Endothelial cell of umbilical vein (primary cell): ENCODE measurements around the gene CNTRL. TPM values are rescaled to one million over a fixed set of nuclear protein-coding genes. Genes with fewer than 3 reads are reported as not detected.

Experiments used
- BruUV-seq: library from RNA; stranded (reverse); fragments of 400-500 nt; replicated peaks from 2 replicates; lab custom pipeline; 2021; lab: Mats Ljungman, UMichigan
- CTCF ChIA-PET: fragments of 300-600, 350-600 bp; sonication (Branson Sonifier 250); formaldehyde crosslinking; loops from one replicate; lab custom pipeline; 2021; ENCODE audit warnings: antibody characterized with exemption, inconsistent platforms; lab: Charles Lee
- POLR2A ChIA-PET: fragments of 300-600, 350-600 bp; sonication (Branson Sonifier 250); formaldehyde crosslinking; loops from one replicate; lab custom pipeline; 2021; ENCODE audit warnings: antibody characterized with exemption, inconsistent platforms; lab: Charles Lee
- DNase-seq: peaks from one replicate; pipeline ENCODE4 v3.0.0-alpha.2; 2011; ENCODE audit warnings: low read depth, low spot score
- FAIRE-seq: peaks from 2 replicates; lab custom pipeline; 2011; peaks lifted over from hg19 to GRCh38; lab: Jason Lieb, UNC
- H2AFZ ChIP-seq: 2 replicates; pipeline ENCODE4 v1.6.0; 2012; ENCODE audit warnings: low read depth, low read length, control low read depth, inconsistent platforms
- H3K27ac ChIP-seq: 2 replicates; pipeline ENCODE4 v1.5.1; 2011; ENCODE audit warnings: low read depth, mild to moderate bottlenecking, control low read depth, low read length, moderate library complexity; ENCODE audit not compliant: insufficient read depth
- H3K27me3 ChIP-seq, 2 experiments: 2 replicates each; pipeline versions ENCODE4 v1.6.0 to v1.6.1; 2011; ENCODE audit warnings: low read length in 2 of 2, mixed read lengths in 1 of 2; ENCODE audit not compliant: control insufficient read depth in 2 of 2, insufficient read depth in 2 of 2
- H3K36me3 ChIP-seq, 2 experiments: 2 replicates in 1 of 2; 3 replicates in 1 of 2; pipeline ENCODE4 v1.5.1; 2011; ENCODE audit warnings: low read length in 2 of 2, mild to moderate bottlenecking in 1 of 2, moderate library complexity in 1 of 2; ENCODE audit not compliant: control insufficient read depth in 2 of 2, insufficient read depth in 2 of 2; ENCODE audit errors: extremely low read depth in 1 of 2
- H3K4me1 ChIP-seq: 3 replicates; pipeline ENCODE4 v1.5.1; 2011; ENCODE audit warnings: mild to moderate bottlenecking, low read length; ENCODE audit not compliant: control insufficient read depth, insufficient read depth; ENCODE audit errors: extremely low read depth
- H3K4me2 ChIP-seq: 2 replicates; pipeline ENCODE4 v1.6.1; 2011; ENCODE audit warnings: low read length, control low read depth, mixed read lengths; ENCODE audit not compliant: insufficient read depth
- H3K4me3 ChIP-seq, 3 experiments: fragments of 200-600 bp in 1 of 3; sonication (generic), shearing (Covaris generic) in 1 of 3; replicated peaks in 1 of 3; 2 replicates each; pipeline ENCODE4 v1.5.1; 2011 to 2016; ENCODE audit warnings: control low read depth in 3 of 3, low read length in 3 of 3, mild to moderate bottlenecking in 2 of 3, inconsistent platforms in 1 of 3, low read depth in 1 of 3, moderate library complexity in 1 of 3; ENCODE audit not compliant: insufficient read depth in 1 of 3
- H3K79me2 ChIP-seq: 2 replicates; pipeline ENCODE4 v1.6.0; 2012; ENCODE audit warnings: low read length, inconsistent platforms; ENCODE audit not compliant: control insufficient read depth, insufficient read depth
- H3K9ac ChIP-seq: replicated peaks from 2 replicates; pipeline ENCODE3; 2011; ENCODE audit warnings: low read length, control low read depth; ENCODE audit not compliant: insufficient read depth; ENCODE audit errors: extremely low read depth
- H3K9me1 ChIP-seq: replicated peaks from 3 replicates; pipeline ENCODE4 v1.6.0; 2011; ENCODE audit warnings: mild to moderate bottlenecking, low read length; ENCODE audit not compliant: control insufficient read depth, insufficient read depth; ENCODE audit errors: extremely low read depth
- H3K9me3 ChIP-seq: replicated peaks from 2 replicates; pipeline ENCODE4 v1.5.1; 2012; ENCODE audit warnings: low read length, inconsistent platforms; ENCODE audit not compliant: control insufficient read depth, insufficient read depth
- H4K20me1 ChIP-seq: replicated peaks from 2 replicates; pipeline ENCODE3; 2011; ENCODE audit warnings: mild to moderate bottlenecking, low read length; ENCODE audit not compliant: control insufficient read depth, insufficient read depth; ENCODE audit errors: extremely low read depth
- EZH2 ChIP-seq: IDR thresholded peaks from 2 replicates; pipeline ENCODE4 v1.6.1; 2012; ENCODE audit warnings: borderline replicate concordance, low read depth, mild to moderate bottlenecking, moderate library complexity, low read length, inconsistent platforms; ENCODE audit not compliant: severe bottlenecking
- FOS ChIP-seq: IDR thresholded peaks from 2 replicates; pipeline ENCODE4 v1.6.1; 2011; ENCODE audit warnings: mild to moderate bottlenecking, low read length, moderate library complexity, borderline replicate concordance; ENCODE audit not compliant: insufficient read depth
- GATA2 ChIP-seq: IDR thresholded peaks from 2 replicates; pipeline ENCODE4 v1.7.0; 2011; ENCODE audit warnings: low read depth, mild to moderate bottlenecking, moderate library complexity, mixed read lengths, low read length; ENCODE audit not compliant: insufficient read length, insufficient read depth
- JUN ChIP-seq: IDR thresholded peaks from 2 replicates; pipeline ENCODE4 v1.6.1; 2011; ENCODE audit warnings: borderline replicate concordance, low read depth; ENCODE audit not compliant: insufficient read length, insufficient read depth
- MYC ChIP-seq: IDR thresholded peaks from one replicate; pipeline ENCODE4 v1.6.1; 2011; ENCODE audit warnings: mild to moderate bottlenecking, low read depth, low read length
- POLR2A ChIP-seq: IDR thresholded peaks from 2 replicates; pipeline ENCODE4 v1.6.1; 2012; ENCODE audit warnings: low read depth, mild to moderate bottlenecking, control low read depth, low read length
- POLR2AphosphoS5 ChIP-seq: IDR thresholded peaks from 2 replicates; pipeline ENCODE4 v1.6.1; 2012; ENCODE audit warnings: low read depth, mild to moderate bottlenecking, control low read depth, low read length, moderate library complexity; ENCODE audit not compliant: insufficient read depth
- dilution Hi-C: fragments of 300-500 bp; cut with MboI; formaldehyde crosslinking; loops from one replicate; pipeline ENCODE4 v1.15.0; 2019; ENCODE audit warnings: low sequenced_read_pairs; ENCODE audit not compliant: extremely low pct_ligation_motif_present
- intact Hi-C: fragments of 100-400 bp; cut with micrococcal nuclease; formaldehyde crosslinking; loops from one replicate; pipeline ENCODE4 v1.10.0; 2022
- polyA plus RNA-seq, 4 experiments: library from polyadenylated mRNA; depleted of rRNA in 3 of 4; stranded (reverse) in 3 of 4; unstranded in 1 of 4; fragments of >200 nt; gene quantifications; 2 replicates each; pipeline versions ENCODE4 v1.2.1 to v1.2.3, GENCODE V29; 2011 to 2012; ENCODE audit warnings: missing spikeins in 1 of 4
- total RNA-seq: library from RNA; stranded (reverse); gene quantifications from 2 replicates; pipeline ENCODE4 v1.2.3, GENCODE V29; 2021
- TF ChIP-seq, protein P1 (sequence below): IDR thresholded peaks from 2 replicates; pipeline ENCODE4 v1.6.1; 2011; ENCODE audit not compliant: insufficient read depth, insufficient read length
- TF ChIP-seq, protein P2 (sequence below), 2 donors: IDR thresholded peaks; 1 replicate in 1 of 2; 2 replicates in 1 of 2; pipeline ENCODE4 v1.5.1; 2011; ENCODE audit warnings: low read length in 2 of 2, mild to moderate bottlenecking in 2 of 2, moderate library complexity in 2 of 2, control low read depth in 1 of 2, inconsistent platforms in 1 of 2, low read depth in 1 of 2; ENCODE audit not compliant: insufficient read depth in 1 of 2; ENCODE audit errors: extremely low read depth in 1 of 2

The CNTRL gene
- total and polyA plus RNA-seq, 2 donors (not counting 3 experiments of a cell fraction or from before 2014, with no cell fraction given): 6.1 to 21.8 TPM

DNA sequence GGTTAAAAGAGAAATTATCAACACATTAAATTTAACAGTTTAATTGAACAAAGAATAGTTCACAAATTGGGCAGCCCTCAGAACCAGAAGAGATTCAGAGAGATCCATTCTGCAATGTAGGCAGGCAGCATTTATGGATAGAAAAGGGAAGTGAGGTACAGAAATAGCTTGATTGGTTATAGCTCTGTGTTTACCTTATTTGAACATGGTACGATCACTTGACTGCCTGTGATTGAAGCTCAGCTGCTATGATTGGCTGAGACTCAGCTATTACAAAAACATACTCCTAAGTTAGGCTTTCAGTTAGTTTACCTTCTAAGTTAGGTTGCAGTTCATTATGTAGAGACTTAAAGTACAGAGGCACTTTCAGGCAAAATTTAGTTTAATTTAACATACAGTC lies 7.3 kb downstream of the CNTRL start:
- ChIA-PET CTCF (interaction anchor here (0.8 to 1.6 kb wide), 4 partner anchors 10 to 327 kb away, joined by 3 to 4 read pairs (median 4); no protein-coding TSS in a partner anchor), POLR2A (no interaction called here)
- Histone ChIP-seq H4K20me1 (no peaks in the 10 kb centered on the region), H3K9ac (no peak overlapping the region), H3K79me2 (no peaks in the 10 kb centered on the region), H3K9me1 (no peaks in the 10 kb centered on the region), H3K36me3 (no peaks in the 10 kb centered on the region), H2AFZ (no peak overlapping the region), H3K9me3 (no peaks in the 10 kb centered on the region), H3K4me2 (no peak overlapping the region), H3K27ac (no peak overlapping the region), H3K4me1 (no peaks in the 10 kb centered on the region), H3K4me3 (no peak overlapping the region), H3K27me3 (no peaks in the 10 kb centered on the region)
- intact Hi-C loops (no loop called here), dilution Hi-C loops (no loop called here)
- TF ChIP-seq, protein P1, sequence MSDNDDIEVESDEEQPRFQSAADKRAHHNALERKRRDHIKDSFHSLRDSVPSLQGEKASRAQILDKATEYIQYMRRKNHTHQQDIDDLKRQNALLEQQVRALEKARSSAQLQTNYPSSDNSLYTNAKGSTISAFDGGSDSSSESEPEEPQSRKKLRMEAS: no peak
- no peak for TF ChIP-seq FOS
- TF ChIP-seq JUN: no peak
- no peak for TF ChIP-seq EZH2
- TF ChIP-seq POLR2A: no peak
- no peak for TF ChIP-seq GATA2
- no peak for TF ChIP-seq POLR2AphosphoS5
- TF ChIP-seq, protein P2, sequence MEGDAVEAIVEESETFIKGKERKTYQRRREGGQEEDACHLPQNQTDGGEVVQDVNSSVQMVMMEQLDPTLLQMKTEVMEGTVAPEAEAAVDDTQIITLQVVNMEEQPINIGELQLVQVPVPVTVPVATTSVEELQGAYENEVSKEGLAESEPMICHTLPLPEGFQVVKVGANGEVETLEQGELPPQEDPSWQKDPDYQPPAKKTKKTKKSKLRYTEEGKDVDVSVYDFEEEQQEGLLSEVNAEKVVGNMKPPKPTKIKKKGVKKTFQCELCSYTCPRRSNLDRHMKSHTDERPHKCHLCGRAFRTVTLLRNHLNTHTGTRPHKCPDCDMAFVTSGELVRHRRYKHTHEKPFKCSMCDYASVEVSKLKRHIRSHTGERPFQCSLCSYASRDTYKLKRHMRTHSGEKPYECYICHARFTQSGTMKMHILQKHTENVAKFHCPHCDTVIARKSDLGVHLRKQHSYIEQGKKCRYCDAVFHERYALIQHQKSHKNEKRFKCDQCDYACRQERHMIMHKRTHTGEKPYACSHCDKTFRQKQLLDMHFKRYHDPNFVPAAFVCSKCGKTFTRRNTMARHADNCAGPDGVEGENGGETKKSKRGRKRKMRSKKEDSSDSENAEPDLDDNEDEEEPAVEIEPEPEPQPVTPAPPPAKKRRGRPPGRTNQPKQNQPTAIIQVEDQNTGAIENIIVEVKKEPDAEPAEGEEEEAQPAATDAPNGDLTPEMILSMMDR (IDR thresholded peaks at IDR 0.05; ENCODE audit: extremely low read depth in 1 of 2, insufficient read depth in 1 of 2, low read depth in 1 of 2, low read length in 2 of 2): no peak
- no peak for TF ChIP-seq MYC
- no peak for DNase-seq
- no peak for FAIRE-seq
- no TSS peak for BruUV-seq
